Kidney glomerular epithelial cell (primary cell): ENCODE data around the gene ACTR6.
"Not testable (repeated sequence)": the region's sequence is repeated elsewhere in the genome, so short reads cannot be mapped to it uniquely, and the experiment has no call there.

Source experiments
- DNase-seq: peaks from one replicate; lab custom pipeline; 2025; lab: John Stamatoyannopoulos, UW

The ACTR6 gene

DNA sequence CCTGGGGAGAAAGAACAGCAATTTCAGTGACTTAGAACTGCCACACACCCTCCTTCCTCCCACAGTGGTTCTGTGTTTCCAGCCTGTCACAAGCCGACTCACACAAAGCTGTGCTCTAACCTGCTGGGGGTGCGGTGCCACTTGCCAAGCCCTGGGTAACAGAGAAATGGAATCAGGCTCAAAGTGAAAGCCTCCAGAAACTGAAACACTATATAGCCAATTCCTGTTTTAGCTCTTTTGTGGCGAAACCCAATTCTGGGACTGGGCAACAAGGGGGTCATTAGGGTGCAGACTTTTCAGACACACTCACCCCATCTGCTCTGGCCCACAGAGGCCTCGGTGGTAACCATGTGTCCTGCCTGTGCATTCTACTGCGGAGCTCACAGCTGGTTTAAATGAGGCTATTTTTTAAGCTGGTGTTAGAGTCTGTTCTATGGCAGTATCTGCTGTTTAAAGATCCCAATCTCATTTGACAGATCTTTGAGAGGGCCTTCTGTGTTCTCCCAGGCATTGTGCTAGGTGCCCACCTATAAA lies 15.2 kb upstream of the ACTR6 start:
- DNase-seq = no peak

DNA sequence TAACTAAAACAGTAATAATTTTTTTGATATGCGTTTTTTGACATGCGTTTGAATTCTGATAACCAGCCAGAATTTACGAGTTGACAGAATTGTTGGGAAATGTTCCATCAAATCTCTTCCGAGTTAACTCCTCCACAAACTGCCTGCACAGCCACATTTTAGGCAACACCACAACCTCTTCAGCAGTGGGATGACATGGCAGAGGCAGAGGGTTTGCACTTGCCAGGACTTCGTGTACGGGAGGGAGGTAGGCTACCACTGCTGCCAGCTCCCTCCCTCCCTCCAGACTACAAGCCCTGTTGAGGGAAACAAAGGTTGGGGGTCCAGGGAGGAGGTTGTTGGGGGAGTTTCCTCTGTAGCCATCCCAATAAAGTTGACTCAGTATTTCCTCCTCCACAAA lies 14.5 kb upstream of the ACTR6 start:
- no peak for DNase-seq

DNA sequence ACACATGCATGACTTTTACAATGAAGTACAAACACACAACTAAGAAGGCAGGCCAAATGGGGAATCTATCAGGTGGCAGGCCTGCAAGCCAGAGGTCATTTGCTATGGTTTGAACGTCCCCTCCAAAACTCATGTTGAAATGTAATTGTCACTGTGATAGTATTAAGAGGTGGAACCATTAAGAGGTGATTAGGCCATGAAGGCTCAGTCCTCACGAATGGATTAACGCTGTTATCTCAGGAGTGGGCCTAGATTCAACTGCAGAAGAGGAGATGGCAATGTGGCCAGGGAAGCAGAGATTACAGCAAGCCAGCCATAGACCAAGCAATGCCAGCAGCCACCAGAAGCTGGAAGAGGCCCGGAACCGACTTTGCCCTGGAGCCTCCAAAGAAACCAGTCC lies 13.5 kb upstream of the ACTR6 start:
- DNase-seq = no peak

DNA sequence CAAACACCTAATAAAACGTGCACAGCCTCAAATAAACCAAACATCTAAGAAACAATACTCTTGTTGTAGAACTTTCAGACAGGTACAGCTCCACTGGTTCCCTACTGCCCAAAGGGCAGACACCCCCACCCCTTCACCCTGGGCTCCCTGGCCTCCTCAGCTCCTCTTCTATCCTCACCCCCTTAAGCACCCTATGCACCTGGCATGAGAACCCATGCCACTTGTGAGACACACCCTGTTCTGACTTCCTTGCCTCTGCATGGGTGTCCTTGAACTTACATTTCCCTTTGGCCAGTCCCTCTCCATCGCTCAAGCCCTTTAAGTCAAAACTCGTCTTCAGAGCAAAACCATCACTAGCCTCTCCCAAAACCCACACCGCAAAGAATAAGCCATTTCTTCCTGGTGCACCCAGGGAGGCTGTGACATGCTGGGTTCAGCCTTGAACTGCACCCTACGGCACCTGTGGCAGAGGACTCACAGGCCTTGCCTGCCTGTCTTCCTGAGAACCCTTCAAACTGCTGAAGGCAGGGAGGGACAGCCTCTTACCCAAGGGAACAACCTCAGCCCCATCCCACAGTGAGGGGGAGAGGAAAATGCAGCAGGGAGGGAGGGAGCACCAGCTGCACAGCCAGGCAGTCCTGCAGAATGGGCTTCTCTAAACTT lies 12.6 kb upstream of the ACTR6 start:
- DNase-seq = no peak

DNA sequence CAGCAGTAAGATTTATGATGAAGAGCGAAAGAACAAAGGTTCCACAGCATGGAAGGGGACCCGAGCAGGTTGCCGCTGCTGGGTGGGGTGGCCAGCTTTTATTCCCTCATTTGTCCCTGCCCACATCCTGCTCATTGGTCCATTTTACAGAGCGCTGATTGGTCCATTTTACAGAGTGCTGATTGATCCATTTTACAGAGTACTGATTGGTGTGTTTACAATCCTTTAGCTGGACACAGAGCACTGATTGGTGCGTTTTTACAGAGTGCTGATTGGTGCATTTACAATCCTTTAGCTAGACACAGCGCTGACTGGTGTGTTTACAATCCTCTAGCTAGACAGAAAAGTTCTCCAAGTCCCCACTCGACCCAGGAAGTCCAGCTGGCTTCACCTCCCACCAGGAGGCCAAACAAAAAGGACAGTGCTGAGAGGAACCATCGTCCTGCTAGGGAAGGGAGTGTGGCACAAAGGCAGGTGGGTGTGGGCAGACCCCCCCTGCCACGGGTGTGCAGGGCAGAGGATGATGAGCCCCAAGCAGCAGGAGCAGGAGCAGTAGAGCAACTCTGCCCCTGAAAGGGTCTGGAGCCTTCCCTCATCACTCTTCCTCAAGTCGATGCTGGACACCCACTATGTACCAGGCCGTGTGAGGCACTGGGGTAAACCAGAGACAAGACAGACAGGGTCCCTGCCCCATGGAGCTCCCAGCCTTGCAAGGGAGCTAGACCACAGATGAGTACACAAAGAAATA lies 11.6 kb upstream of the ACTR6 start:
- not testable (repeated sequence) for DNase-seq

DNA sequence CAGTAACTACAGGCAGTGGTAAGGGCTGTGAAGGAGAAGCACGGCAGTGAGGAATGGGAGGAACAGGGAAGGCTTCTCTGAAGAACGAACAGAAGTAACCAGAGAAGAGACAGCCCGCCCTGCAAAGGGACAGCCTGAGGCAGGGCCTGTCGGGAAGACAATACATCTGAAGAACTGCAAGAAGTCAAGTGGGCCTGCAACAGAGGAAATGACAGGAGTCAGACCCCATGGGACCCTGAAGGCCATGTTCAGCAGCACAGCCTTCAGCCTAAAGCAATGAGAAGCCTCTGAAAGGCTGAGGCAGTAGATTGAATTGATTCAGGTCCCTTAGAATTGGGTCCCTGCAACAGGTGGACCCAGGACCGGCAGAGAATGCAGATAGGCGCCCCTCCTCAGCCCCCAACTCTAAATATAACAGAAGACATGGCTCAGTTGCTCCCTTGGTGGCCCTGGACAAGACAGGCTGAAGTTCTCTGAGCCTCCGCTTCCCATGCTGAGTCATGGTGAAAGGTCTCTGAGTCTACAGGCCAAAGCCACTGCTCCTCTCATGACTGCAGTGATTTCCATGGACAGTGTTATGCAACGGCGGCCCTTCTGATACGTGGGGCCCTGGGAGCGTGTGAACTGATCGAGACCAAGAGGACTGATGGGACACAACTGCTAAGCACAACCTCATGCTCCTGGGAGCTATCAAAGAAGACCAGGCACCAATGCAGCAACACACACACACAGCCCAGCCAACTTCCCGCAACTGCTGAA lies 10.8 kb upstream of the ACTR6 start:
- DNase-seq = no peak

DNA sequence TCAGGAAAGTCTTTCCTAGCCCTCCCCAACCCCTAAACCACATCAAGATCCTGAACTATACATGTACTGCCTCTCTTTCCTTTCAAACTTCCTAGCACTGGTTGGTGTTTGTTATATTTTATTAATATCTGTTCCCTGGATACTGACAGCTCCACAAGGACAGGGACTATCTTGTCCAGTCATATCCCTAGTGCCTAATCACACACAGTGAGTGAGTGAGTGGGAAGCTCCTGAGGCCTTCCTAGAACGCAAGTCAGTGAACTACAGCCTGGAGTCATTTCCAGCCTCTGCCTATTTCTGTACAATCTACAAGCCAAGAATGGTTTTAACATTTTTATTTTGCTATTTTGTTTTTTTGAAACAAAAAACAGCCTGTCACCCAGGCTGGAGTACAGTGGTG lies 7.5 kb upstream of the ACTR6 start:
- no peak for DNase-seq

DNA sequence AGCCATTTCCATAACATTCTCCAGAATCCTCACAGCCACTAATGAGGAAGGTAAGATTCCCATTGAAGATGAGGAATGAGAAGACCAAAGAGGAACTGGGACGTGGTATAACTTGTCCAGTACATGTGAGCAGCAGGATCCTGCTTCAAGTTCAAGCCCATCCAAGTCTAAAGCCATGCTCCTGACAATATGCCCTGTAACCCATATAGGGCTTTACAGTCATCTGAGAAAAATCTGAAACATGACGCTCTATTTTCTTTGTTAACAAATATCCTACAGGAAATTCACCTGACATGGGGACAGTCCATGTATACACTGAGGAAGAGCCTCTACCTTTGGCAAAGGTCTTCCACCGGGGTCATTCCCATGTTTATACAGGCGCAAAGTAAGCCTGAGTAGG lies 3.1 kb upstream of the ACTR6 start:
- DNase-seq = no peak

DNA sequence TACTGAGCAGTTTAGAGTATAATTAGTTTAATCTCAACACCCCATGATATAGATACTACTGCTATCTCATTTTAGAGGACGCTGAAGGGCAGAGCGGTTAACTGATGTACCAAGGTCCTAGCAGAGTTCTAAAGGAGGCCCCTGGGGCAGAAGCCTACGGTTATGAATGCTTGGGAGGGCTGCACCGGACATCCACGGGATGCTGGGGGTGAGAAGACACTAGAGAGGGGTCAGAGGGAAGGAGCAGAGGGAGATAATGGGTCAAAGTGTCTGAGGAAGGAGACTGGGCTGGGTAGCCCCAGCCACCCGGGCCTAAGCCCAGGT lies 1.6 kb upstream of the ACTR6 start:
- no peak for DNase-seq

DNA sequence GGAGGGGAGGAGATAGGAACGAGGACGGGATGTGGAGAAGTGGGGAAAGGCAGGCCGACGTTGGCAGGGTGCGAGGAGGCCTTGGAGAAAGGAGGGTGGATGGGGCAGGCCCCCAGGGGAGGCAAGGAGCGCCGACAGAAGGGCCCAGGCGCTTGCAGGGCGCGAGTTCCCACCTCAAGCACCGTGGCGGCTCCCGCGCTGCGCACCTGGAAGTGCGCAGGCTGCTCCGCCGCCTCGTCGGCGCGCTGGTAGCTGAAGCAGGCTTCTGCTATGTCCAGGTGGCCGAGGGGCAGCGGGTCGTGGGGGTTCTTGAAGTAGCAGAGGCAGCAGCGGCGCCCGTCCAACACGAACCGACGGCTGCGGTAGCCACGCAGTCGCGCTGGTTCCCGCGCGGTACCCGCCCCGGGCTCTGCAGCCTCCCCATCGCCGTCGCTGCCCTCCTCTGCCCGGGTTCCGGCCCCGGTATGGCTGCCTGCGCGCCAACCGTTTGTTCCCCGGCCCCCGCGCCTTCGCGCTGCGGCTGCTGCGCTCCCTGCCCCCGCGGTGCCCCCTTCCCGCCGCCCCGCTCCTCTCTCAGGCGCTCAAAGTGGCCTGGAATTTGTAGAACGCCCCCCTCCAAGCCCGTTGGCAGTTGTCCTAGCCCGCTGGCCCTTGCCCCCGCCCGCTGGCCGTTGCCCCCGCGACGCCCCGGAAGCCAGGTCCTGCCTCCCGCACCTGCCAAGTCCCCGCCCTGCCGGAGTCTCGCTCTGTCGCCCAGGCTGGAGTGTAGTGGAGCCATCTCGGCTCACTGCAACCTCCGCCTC lies 1.1 kb upstream of the ACTR6 start:
- no peak for DNase-seq

DNA sequence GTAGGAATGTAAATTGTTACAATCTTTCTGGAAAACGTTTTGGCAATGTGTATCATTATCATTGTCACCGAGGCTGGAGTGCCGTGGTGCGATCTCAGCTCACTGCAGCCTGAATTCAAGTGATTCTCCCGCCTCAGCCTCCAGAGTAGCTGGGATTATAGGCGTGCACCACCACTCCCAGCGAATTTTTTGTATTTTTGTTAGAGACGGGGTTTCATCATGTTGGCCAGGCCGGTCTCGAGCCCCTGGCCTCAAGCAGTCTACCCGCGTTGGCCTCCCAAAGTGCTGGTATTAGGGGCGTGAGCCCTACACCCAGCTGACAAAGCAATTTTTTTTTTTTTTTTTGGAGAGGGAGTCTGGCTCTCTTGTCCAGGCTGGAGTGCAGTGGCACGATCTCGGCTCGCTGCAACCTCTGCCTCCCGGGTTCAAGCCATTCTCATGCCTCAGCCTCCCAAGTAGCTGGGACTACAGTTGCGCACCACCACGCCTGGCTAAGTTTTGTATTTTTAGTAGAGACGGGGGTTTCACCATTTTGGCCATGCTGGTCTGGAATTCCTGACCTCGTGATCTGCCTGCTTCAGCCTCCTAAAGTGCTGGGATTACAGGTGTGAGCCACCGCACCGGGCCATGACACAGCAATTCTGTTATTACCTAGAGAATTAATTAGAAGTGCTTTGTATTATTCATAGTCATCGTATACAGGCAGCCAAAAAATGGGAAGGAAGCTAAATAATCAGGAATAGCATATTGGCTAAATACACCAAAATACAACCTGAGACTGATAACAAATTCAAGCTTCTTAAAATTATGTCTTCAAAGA lies 1.2 kb downstream of the ACTR6 start:
- DNase-seq = no peak

DNA sequence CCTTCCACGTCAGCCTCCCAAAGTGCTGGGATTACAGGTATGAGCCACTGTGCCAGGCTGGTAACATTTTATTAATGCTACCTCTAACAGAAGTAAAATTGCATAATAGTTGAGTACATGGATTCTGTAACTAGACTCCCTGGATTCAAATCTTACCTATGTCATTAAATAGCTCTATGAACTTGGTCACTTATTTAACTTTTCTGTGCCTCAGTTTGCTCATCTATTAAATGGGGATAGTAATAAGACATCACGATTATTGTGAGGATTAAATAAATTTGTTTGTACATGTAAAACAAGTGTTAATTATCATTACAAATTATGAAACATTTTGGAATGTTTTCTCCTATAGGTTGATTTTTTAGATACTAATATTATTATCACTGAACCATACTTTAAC lies 6.7 kb downstream of the ACTR6 start:
- DNase-seq = no peak

DNA sequence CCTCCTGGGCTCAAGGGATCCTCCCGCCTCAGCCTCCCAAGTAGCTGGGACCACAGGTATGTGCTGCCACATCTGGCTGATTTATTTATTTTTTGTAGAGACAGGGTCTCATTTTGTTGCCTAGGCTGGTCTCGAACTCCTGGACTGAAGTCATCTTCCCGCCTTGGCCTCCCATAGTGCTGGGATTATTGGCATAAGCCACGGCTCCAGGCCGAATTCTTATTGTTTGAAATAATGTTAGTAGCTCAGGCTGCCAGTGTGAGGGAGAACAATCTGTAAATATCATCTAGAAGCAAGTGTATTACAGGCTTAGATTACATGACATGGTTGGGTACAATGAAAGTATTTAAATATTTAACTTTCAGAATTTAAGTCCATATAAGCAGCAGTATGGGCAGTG lies 8.2 kb downstream of the ACTR6 start:
- DNase-seq = no peak

DNA sequence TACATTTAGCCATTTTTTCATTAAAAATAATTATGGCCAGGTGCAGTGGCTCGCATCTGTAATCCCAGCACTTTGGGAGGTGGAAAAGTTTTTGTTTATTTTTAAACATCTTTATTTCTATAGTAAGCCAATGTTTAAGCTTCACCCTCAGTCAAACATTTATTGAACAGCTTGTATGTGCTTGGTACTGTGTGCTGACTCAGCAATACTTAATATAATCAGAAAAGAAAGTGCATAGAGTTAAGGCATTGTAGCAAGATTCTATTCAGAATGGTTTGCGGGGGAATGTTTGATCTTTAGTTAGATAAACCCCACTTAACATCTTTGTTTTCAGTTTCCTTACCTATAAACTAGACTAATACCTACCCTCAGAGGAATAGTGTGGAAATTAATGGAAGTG lies 11.1 kb downstream of the ACTR6 start:
- no peak for DNase-seq

DNA sequence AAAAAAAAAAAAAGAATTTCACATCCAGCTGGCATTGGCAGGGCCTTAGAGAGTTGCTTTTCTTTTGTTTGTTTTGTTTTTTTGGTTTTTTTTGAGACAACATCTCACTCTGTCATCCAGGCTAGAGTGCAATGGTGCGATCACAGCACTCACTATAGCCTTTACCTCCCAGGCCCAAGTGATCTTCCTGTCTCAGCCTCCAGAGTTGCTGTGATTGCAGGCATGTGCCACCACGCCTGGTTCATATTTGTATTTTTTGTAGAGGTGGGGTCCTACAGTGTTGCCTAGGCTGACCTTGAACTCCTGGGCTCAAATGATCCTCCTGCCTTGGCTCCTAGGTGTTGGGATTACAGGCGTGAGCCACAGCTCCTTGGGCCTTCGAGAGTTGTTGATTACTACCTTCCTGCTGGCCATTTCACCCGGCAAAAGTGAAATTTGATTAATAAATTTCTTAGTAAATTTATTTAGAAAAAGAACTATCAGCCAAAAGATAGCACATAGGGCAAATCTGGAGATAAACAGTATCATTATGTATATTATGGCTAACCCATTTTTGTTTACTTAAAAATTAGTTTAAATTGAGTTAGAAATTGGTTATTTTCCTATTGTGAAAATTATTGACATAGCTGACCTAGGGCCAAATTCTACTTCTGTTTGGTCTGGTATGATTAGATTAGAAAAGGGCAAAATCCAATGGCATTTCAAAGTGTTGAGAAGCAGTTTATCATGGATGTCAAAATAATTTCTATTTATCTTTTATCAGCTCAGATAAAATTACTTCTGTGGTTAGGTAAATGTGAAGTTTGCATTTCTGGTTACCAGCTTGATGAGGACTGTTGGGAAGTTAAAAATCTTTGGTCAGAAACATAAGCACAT lies 12.6 kb downstream of the ACTR6 start:
- DNase-seq = no peak

DNA sequence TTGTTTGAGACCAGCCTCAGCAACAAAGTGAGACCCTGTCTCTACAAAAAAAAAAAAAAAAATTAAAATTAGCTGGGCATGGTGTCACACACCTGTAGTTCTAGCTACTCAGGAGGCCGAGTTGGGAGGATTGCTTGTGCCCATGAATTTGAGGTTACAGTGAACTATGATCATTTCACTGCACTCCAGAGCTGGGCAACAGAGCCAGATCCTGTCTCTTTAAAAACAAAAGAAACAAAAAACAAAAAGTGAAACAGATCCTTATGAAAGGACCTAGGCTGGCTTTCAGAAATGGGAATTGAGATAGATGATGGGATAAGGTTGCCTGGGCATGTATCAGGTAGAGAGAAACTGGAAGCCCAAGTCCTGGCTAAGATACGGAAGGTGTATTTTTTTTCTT lies 13.9 kb downstream of the ACTR6 start:
- DNase-seq = no peak

DNA sequence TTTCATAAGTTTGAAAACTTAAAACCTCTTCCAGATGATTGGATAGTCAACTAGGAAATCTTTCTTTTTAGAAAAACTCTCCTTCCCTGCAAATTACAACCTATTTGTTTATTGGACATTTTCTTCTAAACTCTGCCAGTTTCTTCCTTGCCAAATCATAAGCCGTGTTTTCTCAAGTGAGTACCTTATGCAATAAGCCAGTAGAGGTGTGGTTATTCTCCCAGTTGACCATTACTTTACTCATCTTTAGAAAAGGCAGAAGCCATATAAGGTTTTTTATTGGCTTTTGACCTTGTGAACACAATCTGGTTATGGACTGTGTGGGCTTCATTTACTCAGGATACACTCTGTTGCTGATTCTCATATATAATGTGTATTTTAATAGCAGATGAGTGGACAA lies 14.6 kb downstream of the ACTR6 start:
- DNase-seq = no peak

DNA sequence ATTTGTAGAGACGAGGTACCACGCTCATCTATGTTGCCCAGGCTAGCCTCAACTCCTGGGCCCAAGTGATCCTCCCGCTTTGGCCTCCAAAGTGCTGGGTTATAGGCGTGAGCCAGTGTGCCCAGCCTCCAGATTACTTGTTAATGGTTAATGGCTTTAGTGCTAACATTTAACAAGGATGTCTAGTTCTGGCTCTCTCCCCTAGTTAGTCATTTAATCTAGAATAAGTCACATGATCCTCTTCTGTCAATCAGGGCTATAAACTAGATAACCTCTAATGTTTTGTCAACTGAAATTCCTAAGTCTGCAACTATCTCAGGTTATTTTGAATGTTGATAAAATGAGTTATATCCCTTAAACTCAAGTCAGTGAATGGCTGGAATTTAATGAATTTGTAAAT lies 15.7 kb downstream of the ACTR6 start:
- DNase-seq = no peak

DNA sequence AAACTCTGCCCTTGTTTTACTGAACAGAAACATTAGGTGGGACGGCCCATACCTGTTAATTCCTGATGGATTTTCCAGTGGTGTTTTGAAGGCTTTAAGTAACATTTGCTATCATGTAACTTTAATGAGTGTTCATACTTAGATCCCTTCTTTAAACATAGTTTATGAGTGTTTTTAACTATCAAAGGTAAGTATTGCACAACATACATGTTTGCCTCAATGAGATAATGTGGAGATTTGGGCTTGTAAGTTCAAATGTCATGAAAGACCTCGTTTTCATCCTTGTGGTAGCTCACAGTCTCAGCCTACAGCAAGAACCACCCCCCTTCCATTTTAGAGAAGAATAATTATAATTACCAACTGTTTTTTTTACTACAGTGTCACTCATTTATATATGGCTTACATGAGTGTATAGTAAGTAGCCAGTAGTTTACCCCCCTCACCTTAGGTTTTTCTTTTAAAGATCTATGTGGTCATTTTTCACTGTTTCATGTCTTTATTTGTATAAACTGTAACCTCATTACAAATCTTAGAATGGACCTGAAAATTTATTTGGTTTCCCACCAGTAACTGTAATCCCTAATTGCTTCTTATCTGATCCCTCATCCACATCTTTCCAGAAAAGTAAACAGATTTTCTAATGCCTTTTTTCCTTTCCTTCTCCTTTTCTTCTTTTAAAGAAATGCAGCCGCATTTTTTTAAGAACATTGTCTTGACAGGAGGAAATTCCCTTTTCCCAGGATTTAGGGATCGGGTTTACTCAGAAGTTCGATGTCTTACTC lies 18.9 kb downstream of the ACTR6 start:
- DNase-seq = no peak

DNA sequence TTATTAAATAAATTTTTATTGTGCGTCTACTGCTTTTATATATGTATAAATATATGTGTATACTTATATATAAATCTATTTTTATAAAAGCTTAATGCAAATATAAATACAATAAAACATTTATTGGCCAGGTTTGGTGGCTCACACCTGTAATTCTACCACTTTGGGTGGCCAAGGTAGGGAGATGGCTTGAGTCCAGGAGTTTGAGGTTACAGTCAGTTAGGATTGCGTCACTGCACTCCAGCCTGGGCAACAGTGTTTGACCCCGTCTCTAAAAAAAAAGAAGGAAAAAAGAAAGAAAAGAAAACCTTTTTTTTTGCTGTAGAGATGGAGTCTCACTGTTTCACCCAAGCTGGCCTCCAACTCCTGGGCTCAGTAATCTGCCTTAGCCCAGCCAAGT lies 20.9 kb downstream of the ACTR6 start:
- no peak for DNase-seq
